CD14-positive monocyte (primary cell): Measurements from ENCODE around the gene MIPOL1. TPM values are rescaled to one million over a fixed set of nuclear protein-coding genes. Genes with fewer than 3 reads are reported as not detected.

Experiments used
- DNase-seq, 3 donors: peaks; one replicate each; pipeline ENCODE4 v3.0.0-alpha.2; 2011 to 2022
- H2AFZ ChIP-seq: 2 replicates; pipeline ENCODE4 v1.6.0; 2012; ENCODE audit warnings: mild to moderate bottlenecking, low read depth, low read length, inconsistent platforms; ENCODE audit not compliant: insufficient read depth, poor library complexity, severe bottlenecking
- H3K27ac ChIP-seq, 2 donors: 1 replicate in 1 of 2; 2 replicates in 1 of 2; pipeline ENCODE4 v1.5.1; 2012 to 2013; ENCODE audit warnings: low read length in 2 of 2, control low read depth in 1 of 2, inconsistent platforms in 1 of 2, low read depth in 1 of 2, mild to moderate bottlenecking in 1 of 2
- H3K27me3 ChIP-seq, 2 donors: one replicate each; pipeline versions ENCODE4 v1.6.0 to v1.6.1; 2011 to 2013; ENCODE audit warnings: low read length in 2 of 2; ENCODE audit not compliant: control insufficient read depth in 2 of 2, insufficient read depth in 2 of 2
- H3K36me3 ChIP-seq, 2 donors: replicated peaks in 1 of 2; 1 replicate in 1 of 2; 2 replicates in 1 of 2; pipeline versions ENCODE4 v1.5.1 to v1.6.1; 2012 to 2013; ENCODE audit warnings: low read length in 2 of 2, control low read depth in 1 of 2, inconsistent platforms in 1 of 2, mild to moderate bottlenecking in 1 of 2; ENCODE audit not compliant: insufficient read depth in 2 of 2, control insufficient read depth in 1 of 2
- H3K4me1 ChIP-seq, 2 donors: 1 replicate in 1 of 2; 2 replicates in 1 of 2; pipeline versions ENCODE4 v1.5.1 to v1.6.1; 2012 to 2013; ENCODE audit warnings: low read length in 2 of 2, control low read depth in 1 of 2, inconsistent platforms in 1 of 2, mild to moderate bottlenecking in 1 of 2, moderate library complexity in 1 of 2; ENCODE audit not compliant: insufficient read depth in 2 of 2, control insufficient read depth in 1 of 2
- H3K4me2 ChIP-seq: replicated peaks from 2 replicates; pipeline ENCODE3; 2012; ENCODE audit warnings: low read length, moderate library complexity, mild to moderate bottlenecking; ENCODE audit not compliant: poor library complexity, severe bottlenecking; ENCODE audit errors: extremely low read depth
- H3K4me3 ChIP-seq, 3 experiments: fragments of 200-600 bp in 1 of 3; sonication (generic) in 1 of 3; replicated peaks in 1 of 3; 1 replicate in 2 of 3; 2 replicates in 1 of 3; pipeline ENCODE4 v1.5.1; 2011 to 2013; ENCODE audit warnings: low read length in 3 of 3, mild to moderate bottlenecking in 3 of 3, control low read depth in 2 of 3, low read depth in 2 of 3, inconsistent platforms in 1 of 3, moderate library complexity in 1 of 3
- H3K79me2 ChIP-seq: 2 replicates; pipeline ENCODE4 v1.6.0; 2012; ENCODE audit warnings: mild to moderate bottlenecking, control low read depth, inconsistent platforms, low read length, moderate library complexity; ENCODE audit not compliant: insufficient read depth
- H3K9ac ChIP-seq: 2 replicates; pipeline ENCODE4 v1.6.0; 2017; ENCODE audit warnings: low read length, mild to moderate bottlenecking; ENCODE audit not compliant: insufficient read depth, poor library complexity, severe bottlenecking
- H3K9me3 ChIP-seq, 2 donors: replicated peaks in 1 of 2; 1 replicate in 1 of 2; 2 replicates in 1 of 2; pipeline versions ENCODE4 v1.5.1 to v1.6.1; 2012 to 2013; ENCODE audit warnings: low read length in 2 of 2, control low read depth in 1 of 2; ENCODE audit not compliant: control insufficient read depth in 1 of 2, insufficient read depth in 1 of 2
- H4K20me1 ChIP-seq: 2 replicates; pipeline ENCODE4 v1.6.0; 2012; ENCODE audit warnings: mild to moderate bottlenecking, low read length, control low read depth, moderate library complexity; ENCODE audit not compliant: insufficient read depth
- H3K27ac Mint-ChIP-seq, 7 donors: one replicate each; pipeline ENCODE4 v1.8.0; 2020; ENCODE audit warnings: mild to moderate bottlenecking in 7 of 7, mixed read lengths in 7 of 7, moderate library complexity in 6 of 7, inconsistent platforms in 2 of 7
- H3K27me3 Mint-ChIP-seq, 3 donors: one replicate each; pipeline ENCODE4 v1.8.0; 2021 to 2022; ENCODE audit warnings: low read depth in 3 of 3, mild to moderate bottlenecking in 3 of 3, mixed read lengths in 3 of 3, moderate library complexity in 3 of 3, inconsistent platforms in 1 of 3
- H3K36me3 Mint-ChIP-seq, 2 donors: one replicate each; pipeline ENCODE4 v1.8.0; 2020; ENCODE audit warnings: mixed read lengths in 2 of 2, inconsistent platforms in 1 of 2, mild to moderate bottlenecking in 1 of 2
- H3K4me1 Mint-ChIP-seq: one replicate; pipeline ENCODE4 v1.8.0; 2020; ENCODE audit warnings: mild to moderate bottlenecking, mixed read lengths
- H3K4me3 Mint-ChIP-seq, 2 donors: one replicate each; pipeline ENCODE4 v1.8.0; 2020; ENCODE audit warnings: mild to moderate bottlenecking in 2 of 2, mixed read lengths in 2 of 2, moderate library complexity in 1 of 2
- H3K9me3 Mint-ChIP-seq, 7 donors: one replicate each; pipeline ENCODE4 v1.8.0; 2020 to 2022; ENCODE audit warnings: mixed read lengths in 7 of 7, mild to moderate bottlenecking in 6 of 7, moderate library complexity in 6 of 7, inconsistent platforms in 2 of 7
- CTCF ChIP-seq: fragments of 200-600 bp; IDR thresholded peaks from one replicate; pipeline ENCODE4 v1.8.0; 2022; ENCODE audit warnings: antibody characterized with exemption, mild to moderate bottlenecking
- WGBS: methylation state at CpG from one replicate; pipeline ENCODE4 v1.1.5; 2013; ENCODE audit warnings: missing lambda C conversion rate; ENCODE audit not compliant: insufficient coverage; 5-methylcytosine and 5-hydroxymethylcytosine counted together
- intact Hi-C, 2 donors: fragments of 100-400 bp; cut with micrococcal nuclease; formaldehyde crosslinking; loops; one replicate each; pipeline versions ENCODE4 v1.15.0 to v1.15.1; 2023
- polyA plus RNA-seq, 3 donors: library from polyadenylated mRNA; depleted of rRNA in 1 of 3; unstranded in 2 of 3; stranded (reverse) in 1 of 3; fragments of 300-500 nt in 2 of 3; fragments of >200 nt in 1 of 3; fragmentation: Illumina TruSeq in 2 of 3; gene quantifications; 1 replicate in 2 of 3; 2 replicates in 1 of 3; pipeline ENCODE4 v1.2.3, GENCODE V29; 2012 to 2021

Gene MIPOL1
- polyA plus RNA-seq, 3 donors = not detected

- H3K27ac Mint-ChIP-seq = no peak overlapping the region
- peaks cover 6% of the 10 kb centered on the region for H3K4me1 Mint-ChIP-seq
- WGBS = no CpG with 5 or more reads among the region's 4 CpGs
- no peaks in the 10 kb centered on the region for H3K36me3 Mint-ChIP-seq
- Histone ChIP-seq H3K36me3 (no peaks in the 10 kb centered on the region), H3K4me2 (no peak overlapping the region), H2AFZ (no peak overlapping the region), H3K4me3 (no peak overlapping the region), H3K9me3 (no peaks in the 10 kb centered on the region), H3K4me1 (no peaks in the 10 kb centered on the region), H4K20me1 (no peaks in the 10 kb centered on the region), H3K9ac (no peak overlapping the region), H3K27ac (no peak overlapping the region), H3K79me2 (no peaks in the 10 kb centered on the region), H3K27me3 (peaks cover 19 to 35% of the 10 kb centered on the region in 2 donors)
- H3K9me3 Mint-ChIP-seq = peaks cover 0 to 8% (median 1%) of the 10 kb centered on the region in 7 donors
- TF ChIP-seq CTCF = no peak
- no peak overlapping the region for H3K4me3 Mint-ChIP-seq
- DNase-seq = no peak
- H3K27me3 Mint-ChIP-seq = peaks cover 35 to 40% (median 37%) of the 10 kb centered on the region in 3 donors
- intact Hi-C loops = no loop called here
Observed at GRCh38 chr14:37168721-37169120, 29.0 kb upstream of the MIPOL1 start.

GRCh38 chr14:37170237-37170636 is 27.5 kb upstream of the MIPOL1 start:
- Mint-ChIP-seq H3K4me3 (no peak overlapping the region), H3K27me3 (peaks cover 39 to 44% (median 39%) of the 10 kb centered on the region in 3 donors), H3K36me3 (no peaks in the 10 kb centered on the region), H3K4me1 (peaks cover 6% of the 10 kb centered on the region), H3K27ac (no peak overlapping the region), H3K9me3 (peaks cover 0 to 8% (median 1%) of the 10 kb centered on the region in 7 donors)
- WGBS = 90% methylated on average over 2 of the region's 8 CpGs
- Histone ChIP-seq H3K4me3 (no peak overlapping the region), H3K4me1 (no peaks in the 10 kb centered on the region), H3K27me3 (peaks cover 21 to 39% of the 10 kb centered on the region in 2 donors), H4K20me1 (no peaks in the 10 kb centered on the region), H3K79me2 (no peaks in the 10 kb centered on the region), H2AFZ (no peak overlapping the region), H3K9me3 (no peaks in the 10 kb centered on the region), H3K36me3 (no peaks in the 10 kb centered on the region), H3K27ac (no peak overlapping the region), H3K9ac (no peak overlapping the region), H3K4me2 (no peak overlapping the region)
- TF ChIP-seq CTCF = no peak
- intact Hi-C loops = no loop called here
- no peak for DNase-seq
